Breast epithelium (tissue), 3 donors: Measurements from ENCODE around the gene LSM3.

Experiments used
- CTCF ChIP-seq, 3 donors: fragments of 450-650 bp; IDR thresholded peaks; one replicate each; pipeline ENCODE4 v1.5.1; 2016 to 2017; ENCODE audit warnings: antibody characterized with exemption in 3 of 3, mild to moderate bottlenecking in 3 of 3, moderate library complexity in 3 of 3
- POLR2A ChIP-seq: fragments of 450-650 bp; IDR thresholded peaks from one replicate; pipeline ENCODE4 v1.6.1; 2016; ENCODE audit warnings: antibody characterized with exemption, mild to moderate bottlenecking, moderate library complexity
- POLR2AphosphoS5 ChIP-seq, 3 donors: sonication (generic); formaldehyde crosslinking; IDR thresholded peaks; one replicate each; pipeline ENCODE4 v1.6.1; 2017; ENCODE audit warnings: antibody characterized with exemption in 3 of 3

DNA sequence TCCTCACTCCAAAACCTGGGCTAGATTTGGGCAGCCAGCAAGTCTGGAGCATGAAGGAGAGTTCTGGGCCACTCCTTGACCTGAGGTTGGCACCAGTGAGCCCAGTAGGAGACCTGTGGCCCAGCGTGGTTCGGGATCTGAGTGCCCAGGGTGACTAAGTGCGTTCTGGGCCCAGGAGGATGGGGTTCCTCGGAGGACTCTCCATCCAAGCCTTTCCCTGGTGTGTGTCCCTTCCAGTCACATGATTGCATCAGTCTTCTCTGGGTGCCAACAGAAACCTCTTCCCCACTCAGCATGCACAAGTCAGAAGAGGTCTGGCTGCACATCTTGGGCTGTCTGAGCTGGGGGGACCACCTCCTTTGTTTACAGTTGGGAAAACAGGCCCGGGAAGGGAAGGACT, 38.8 kb upstream of the LSM3 start:
- TF ChIP-seq CTCF (IDR thresholded peaks at IDR 0.05): no peak
- TF ChIP-seq POLR2A: no peak
- TF ChIP-seq POLR2AphosphoS5 (IDR thresholded peaks at IDR 0.05): no peak
